GM12878 (cell line): ENCODE measurements around the gene COL23A1. TPM values are rescaled to one million over a fixed set of nuclear protein-coding genes. Genes with fewer than 3 reads are reported as not detected.

Experiments
- ATAC-seq: fragments of 200-7000 bp; cut with Tn5 transposase; 3 replicates; pipeline ENCODE4 v1.9.1; 2020; ENCODE audit warnings: mild to moderate bottlenecking, moderate library complexity
- BruUV-seq: library from RNA; stranded (reverse); fragments of 400-500 nt; replicated peaks from 2 replicates; lab custom pipeline; 2021; lab: Mats Ljungman, UMichigan
- CTCF ChIA-PET: fragments of 300-600 bp; sonication (Branson Sonifier 250); formaldehyde crosslinking; extraction: SDS; loops from one replicate; lab custom pipeline; 2021; ENCODE audit warnings: inconsistent platforms; lab: Yijun Ruan, JAX
- POLR2A ChIA-PET: fragments of 350-600 bp; formaldehyde crosslinking; extraction: SDS; loops from one replicate; lab custom pipeline; 2021; ENCODE audit warnings: inconsistent platforms; lab: Charles Lee
- RAD21 ChIA-PET: fragments of 300-600 bp; sonication (Branson Sonifier 250); formaldehyde crosslinking; loops from one replicate; lab custom pipeline; 2023; ENCODE audit warnings: antibody characterized with exemption; ENCODE audit not compliant: unreplicated experiment; lab: Charles Lee
- SMC1A ChIA-PET: fragments of 300-600 bp; sonication (Branson Sonifier 250); formaldehyde crosslinking; loops from one replicate; lab custom pipeline; 2023; ENCODE audit not compliant: unreplicated experiment, uncharacterized antibody; lab: Charles Lee
- DNase-seq: peaks from one replicate; pipeline ENCODE4 v3.0.0-alpha.2; 2011; ENCODE audit warnings: low read depth, low spot score
- FAIRE-seq: peaks from 3 replicates; lab custom pipeline; 2011; peaks lifted over from hg19 to GRCh38; lab: Jason Lieb, UNC
- H2AFZ ChIP-seq: 2 replicates; pipeline ENCODE4 v1.6.0; 2011; ENCODE audit warnings: low read depth, low read length, control low read depth; ENCODE audit not compliant: control insufficient read depth
- H3K27ac ChIP-seq: 2 replicates; pipeline ENCODE4 v1.5.1; 2011; ENCODE audit warnings: control low read depth; ENCODE audit not compliant: control insufficient read depth, insufficient read depth
- H3K27me3 ChIP-seq, 2 experiments: replicated peaks in 1 of 2; 2 replicates each; pipeline versions ENCODE4 v1.6.0 to v1.6.1; 2011; ENCODE audit warnings: low read length in 1 of 2; ENCODE audit not compliant: control insufficient read depth in 2 of 2, insufficient read depth in 2 of 2
- H3K36me3 ChIP-seq, 2 experiments: 2 replicates each; pipeline ENCODE4 v1.5.1; 2011; ENCODE audit warnings: low read length in 1 of 2; ENCODE audit not compliant: control insufficient read depth in 2 of 2, insufficient read depth in 2 of 2
- H3K4me1 ChIP-seq: 2 replicates; pipeline ENCODE4 v1.6.1; 2011; ENCODE audit warnings: mild to moderate bottlenecking, low read length, moderate library complexity, mixed read lengths; ENCODE audit not compliant: control insufficient read depth, insufficient read depth
- H3K4me2 ChIP-seq: 2 replicates; pipeline ENCODE4 v1.6.0; 2011; ENCODE audit warnings: control low read depth; ENCODE audit not compliant: control insufficient read depth, insufficient read depth
- H3K4me3 ChIP-seq: fragments of 200-600 bp; sonication (generic); 2 replicates; pipeline ENCODE4 v1.5.1; 2016
- H3K79me2 ChIP-seq: 2 replicates; pipeline ENCODE4 v1.6.0; 2011; ENCODE audit warnings: low read length; ENCODE audit not compliant: control insufficient read depth, insufficient read depth
- H3K9ac ChIP-seq: 2 replicates; pipeline ENCODE4 v1.8.0; 2011; ENCODE audit warnings: low read length, control low read depth, mixed read lengths; ENCODE audit not compliant: control insufficient read depth, insufficient read depth
- H3K9me3 ChIP-seq: replicated peaks from 3 replicates; pipeline ENCODE4 v1.5.1; 2011; ENCODE audit warnings: mild to moderate bottlenecking, low read length; ENCODE audit not compliant: control insufficient read depth, insufficient read depth
- H4K20me1 ChIP-seq: 2 replicates; pipeline ENCODE4 v1.6.0; 2011; ENCODE audit not compliant: control insufficient read depth, insufficient read depth
- ATF7 ChIP-seq: fragments of 450-650 bp; IDR thresholded peaks from 2 replicates; pipeline ENCODE4 v1.6.1; 2016; ENCODE audit warnings: low read depth, mild to moderate bottlenecking
- BCL3 ChIP-seq: IDR thresholded peaks from 2 replicates; pipeline ENCODE4 v1.6.1; 2011; ENCODE audit warnings: borderline replicate concordance, low read depth, mild to moderate bottlenecking, moderate library complexity, low read length; ENCODE audit not compliant: insufficient read depth, poor library complexity, severe bottlenecking
- BCLAF1 ChIP-seq: fragments of 450-650 bp; IDR thresholded peaks from 2 replicates; pipeline ENCODE4 v1.6.1; 2017; ENCODE audit warnings: antibody characterized with exemption, mild to moderate bottlenecking, moderate library complexity
- BRCA1 ChIP-seq: IDR thresholded peaks from 2 replicates; pipeline ENCODE4 v1.6.1; 2011; ENCODE audit warnings: low read depth, low read length, improper control_type of control experiment
- E2F8 ChIP-seq: fragments of 450-650 bp; IDR thresholded peaks from 2 replicates; pipeline ENCODE4 v1.6.1; 2018; ENCODE audit warnings: mild to moderate bottlenecking, low read depth, moderate library complexity; ENCODE audit not compliant: partially characterized antibody
- HDGF ChIP-seq: fragments of 450-650 bp; IDR thresholded peaks from 2 replicates; pipeline ENCODE4 v1.6.1; 2016; ENCODE audit warnings: antibody characterized with exemption
- JUND ChIP-seq: IDR thresholded peaks from 2 replicates; pipeline ENCODE4 v1.6.1; 2012; ENCODE audit warnings: low read depth, mild to moderate bottlenecking, low read length, improper control_type of control experiment, moderate library complexity
- MTA3 ChIP-seq: IDR thresholded peaks from 2 replicates; pipeline ENCODE4 v1.6.1; 2012; ENCODE audit warnings: low read length, inconsistent platforms, borderline replicate concordance
- POU2F2 ChIP-seq: IDR thresholded peaks from 3 replicates; pipeline ENCODE4 v1.6.1; 2011; ENCODE audit warnings: low read depth, mild to moderate bottlenecking, low read length, borderline replicate concordance
- RELA ChIP-seq: fragments of 450-650 bp; IDR thresholded peaks from 2 replicates; pipeline ENCODE4 v1.8.0; 2014; ENCODE audit warnings: borderline replicate concordance; ENCODE audit not compliant: partially characterized antibody
- ZSCAN29 ChIP-seq: fragments of 450-650 bp; IDR thresholded peaks from 2 replicates; pipeline ENCODE4 v1.6.1; 2017; ENCODE audit warnings: mild to moderate bottlenecking, moderate library complexity
- WGBS: methylation state at CpG from one replicate; pipeline ENCODE4 v1.1.6; 2016; ENCODE audit warnings: low lambda C conversion rate; ENCODE audit not compliant: insufficient replicate concordance, insufficient coverage; ENCODE audit errors: missing lambda C conversion rate; 5-methylcytosine and 5-hydroxymethylcytosine counted together
- in situ Hi-C: fragments of 300-500 bp; cut with MboI; formaldehyde crosslinking; loops from 9 replicates; pipeline ENCODE4 v1.14.3; 2018; ENCODE audit warnings: mixed read lengths
- intact Hi-C: fragments of 100-400 bp; cut with micrococcal nuclease; formaldehyde crosslinking; loops from one replicate; pipeline ENCODE4 v1.14.2; 2022; ENCODE audit not compliant: unreplicated experiment
- polyA plus RNA-seq, 11 experiments: library from polyadenylated mRNA; depleted of rRNA in 4 of 11; unstranded in 6 of 11; stranded (reverse) in 5 of 11; fragments of >200 nt; fragmentation: Nextera tagmentation in 4 of 11; fragmentation: Illumina TruSeq in 1 of 11; extraction: Ambion mirVana in 4 of 11; extraction: Trizol in 1 of 11; gene quantifications; 1 replicate in 1 of 11; 2 replicates in 10 of 11; pipeline versions ENCODE4 v1.2.1 to v1.2.3, GENCODE V29; 2011 to 2016; ENCODE audit warnings: inconsistent platforms in 2 of 11, missing spikeins in 2 of 11, low read depth in 1 of 11
- total RNA-seq, 4 experiments: library from RNA; depleted of rRNA in 3 of 4; stranded (reverse); fragments of >200 nt in 3 of 4; fragmentation: Illumina TruSeq in 1 of 4; extraction: Trizol in 1 of 4; gene quantifications; 2 replicates each; pipeline versions ENCODE4 v1.2.1 to v1.2.3, GENCODE V29; 2013 to 2021

Gene COL23A1
- total and polyA plus RNA-seq, 10 of the 15 experiments (the other 5 are each of a cell fraction or from before 2014, with no cell fraction given): 0.03 to 0.83 (median 0.09) TPM; not detected in 5

- Histone ChIP-seq H3K4me2 (no peak overlapping the region), H2AFZ (no peak overlapping the region), H3K4me3 (no peak overlapping the region), H3K36me3 (no peaks in the 10 kb centered on the region), H3K27me3 (no peaks in the 10 kb centered on the region; a peak in 2 of 4 replicates), H3K9ac (no peak overlapping the region), H3K4me1 (no peaks in the 10 kb centered on the region), H3K27ac (no peak overlapping the region), H3K79me2 (no peaks in the 10 kb centered on the region), H3K9me3 (no peaks in the 10 kb centered on the region), H4K20me1 (no peaks in the 10 kb centered on the region)
- CTCF ChIA-PET: no interaction called here
- in situ Hi-C loops: no loop called here
- ATAC-seq (no peak), FAIRE-seq (no peak)
- POLR2A ChIA-PET: no interaction called here
- SMC1A ChIA-PET: no interaction called here
- 59% methylated on average over 11 of the region's 11 CpGs for WGBS
- intact Hi-C loops: loop anchor here (10.0 kb wide), 2 partner anchors 165 to 445 kb away; partner anchors contain the start of gene ZNF354A
- RAD21 ChIA-PET: no interaction called here
- BruUV-seq: no TSS peak
- TF ChIP-seq POU2F2 (no peak), E2F8 (no peak), ZSCAN29 (no peak), RELA (no peak), BRCA1 (no peak), BCLAF1 (no peak), JUND (no peak), HDGF (no peak), MTA3 (no peak), ATF7 (no peak), BCL3 (no peak)
- TF ChIP-seq, all 136 proteins: peak for 0
- no peak for DNase-seq
Observed at GRCh38 chr5:178289438-178289837, 300.8 kb downstream of the COL23A1 start.
